Stimulated activated CD8-positive, alpha-beta memory T cell treated with anti-CD3 and anti-CD28 coated beads, Interleukin-4, amount 100 ng/mL, for 4 hours (primary cell): Measurements from ENCODE around the gene ENOPH1.

ENCODE experiments used
- DNase-seq, 2 donors: peaks; one replicate each; pipeline ENCODE4 v3.0.0-alpha.2; 2020; ENCODE audit warnings: low read depth in 2 of 2, low spot score in 1 of 2

The ENOPH1 gene

GRCh38 chr4:82425478-82425877 is 4.9 kb upstream of the ENOPH1 start:
- no peak for DNase-seq

GRCh38 chr4:82428526-82428968 is 1.8 kb upstream of the ENOPH1 start:
- DNase-seq, result no peak

DNA sequence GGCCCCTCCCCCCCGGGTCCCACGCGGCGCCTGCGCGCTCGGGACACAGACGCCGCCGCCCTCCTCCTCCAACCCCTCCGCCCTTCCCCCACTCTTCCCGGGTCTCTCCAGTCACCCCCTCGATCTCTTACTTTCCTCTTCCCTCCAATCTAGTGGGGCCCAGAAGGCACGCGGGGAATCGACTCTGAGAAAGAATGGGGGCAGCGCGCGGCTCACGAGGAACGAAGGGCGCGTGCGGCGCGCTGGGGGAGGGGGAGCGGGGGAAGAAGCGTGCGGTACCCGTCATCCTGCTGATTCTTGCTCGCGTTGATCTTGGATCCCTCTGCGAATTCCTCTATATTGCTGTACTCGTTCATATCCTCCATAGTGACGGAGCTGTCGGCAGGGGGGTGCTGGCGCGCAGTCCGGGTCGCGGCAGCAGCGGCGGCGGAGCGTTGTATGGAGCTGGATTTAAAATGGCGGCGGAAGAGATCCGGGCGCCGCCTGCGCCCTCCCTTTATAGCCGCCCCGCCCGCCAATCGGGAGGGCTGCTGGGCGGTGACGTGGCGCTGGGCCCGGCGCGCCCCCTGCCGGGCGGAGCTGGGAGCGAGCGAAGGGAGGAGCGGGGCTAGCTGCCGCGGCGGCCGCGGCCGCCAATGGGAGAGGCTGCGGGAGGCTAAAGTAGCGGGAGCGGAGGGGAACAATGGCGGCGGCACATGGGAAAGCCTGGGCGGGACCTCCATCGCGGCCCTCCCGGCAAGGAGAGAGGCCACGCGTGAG is 1.2 kb upstream of the ENOPH1 start:
- DNase-seq, result peak; percentile 77 to 84

DNA sequence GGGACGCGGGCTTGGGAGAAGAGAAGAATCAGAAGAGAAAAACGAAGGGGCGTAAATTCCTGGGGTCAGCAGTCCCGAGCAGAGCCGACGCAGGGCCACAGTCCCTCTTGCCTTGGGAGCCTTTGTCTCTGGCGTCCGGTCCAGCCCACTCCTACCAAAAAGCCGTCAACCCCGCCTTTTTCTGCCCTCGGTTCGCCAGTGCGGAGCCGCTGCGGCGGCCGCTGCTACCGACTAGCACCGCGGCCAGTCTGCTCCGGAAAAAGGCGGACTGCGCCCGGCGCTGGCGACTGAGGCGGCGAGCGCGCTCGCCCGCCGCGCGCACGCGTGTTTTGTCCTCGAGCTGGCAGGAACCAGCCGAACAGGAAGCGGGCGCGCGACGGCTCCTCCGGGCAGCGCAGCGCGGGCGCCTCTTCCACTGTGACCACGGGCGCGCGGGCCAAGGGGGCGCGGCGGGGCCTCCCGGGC is 630 bp upstream of the ENOPH1 start:
- DNase-seq, result no peak

DNA sequence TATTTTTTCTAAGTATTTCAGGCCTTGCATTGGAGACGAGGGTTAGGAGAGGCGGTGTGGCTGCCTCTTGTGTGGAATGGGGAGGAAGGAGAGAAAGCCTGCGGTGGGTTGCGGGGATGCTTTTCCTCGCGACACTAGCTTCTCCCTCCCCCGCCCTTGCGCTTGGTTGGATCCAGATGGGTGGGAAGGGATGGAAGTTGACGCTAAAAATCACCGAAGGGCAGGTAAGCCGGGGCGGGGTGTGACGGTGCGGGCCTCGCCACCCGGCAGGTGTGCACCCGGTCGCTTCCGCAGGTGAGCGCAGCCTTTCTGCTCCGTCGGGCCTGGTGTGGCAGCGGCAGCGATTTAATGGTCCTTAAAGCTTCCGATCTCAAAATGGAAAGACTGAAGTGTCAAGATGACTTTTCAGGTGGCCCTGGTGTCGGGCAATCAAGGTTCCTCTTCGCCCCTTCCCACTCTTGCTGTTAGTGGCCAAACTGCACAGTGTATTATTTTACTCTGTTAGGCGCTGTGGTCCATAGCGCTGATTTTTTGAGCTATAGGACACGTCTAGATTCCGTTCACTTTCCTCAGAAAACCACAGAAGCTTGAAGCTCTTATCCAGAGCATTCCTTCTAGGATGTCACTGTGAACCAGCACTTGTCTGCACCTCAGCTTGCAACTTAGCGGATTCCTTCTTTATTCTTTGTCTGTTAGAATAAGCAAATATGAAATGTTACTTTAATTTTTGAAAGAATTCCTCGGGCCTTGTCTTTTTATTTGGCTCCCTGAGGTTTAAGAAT is 765 bp downstream of the ENOPH1 start:
- peak; percentile 5 to 9 for DNase-seq

- no peak for DNase-seq
Measured at GRCh38 chr4:82431831-82432230, 1.4 kb downstream of the ENOPH1 start.

- DNase-seq, result no peak
Measured at GRCh38 chr4:82432596-82432995, 2.2 kb downstream of the ENOPH1 start.

DNA sequence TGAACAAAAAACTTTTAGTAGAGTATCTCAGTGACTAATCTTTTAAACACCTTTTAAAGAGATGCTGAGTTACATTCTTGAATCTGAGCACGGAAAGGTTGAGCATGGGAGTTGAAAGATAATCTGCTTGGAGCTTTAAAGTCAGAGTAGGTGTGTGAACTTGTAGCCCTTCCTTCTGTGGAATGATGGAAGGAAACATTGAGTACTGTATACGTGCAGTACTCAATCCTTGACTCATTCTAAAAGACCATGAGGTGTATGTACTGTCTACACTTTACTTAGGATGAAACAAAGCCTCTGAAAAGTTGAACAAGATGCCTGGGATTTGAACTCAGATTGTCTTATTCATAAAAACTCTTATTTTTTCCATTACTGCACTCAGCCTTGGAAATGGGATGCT is 3.4 kb downstream of the ENOPH1 start:
- DNase-seq, result no peak

GRCh38 chr4:82434949-82435348 is 4.6 kb downstream of the ENOPH1 start:
- no peak for DNase-seq

DNA sequence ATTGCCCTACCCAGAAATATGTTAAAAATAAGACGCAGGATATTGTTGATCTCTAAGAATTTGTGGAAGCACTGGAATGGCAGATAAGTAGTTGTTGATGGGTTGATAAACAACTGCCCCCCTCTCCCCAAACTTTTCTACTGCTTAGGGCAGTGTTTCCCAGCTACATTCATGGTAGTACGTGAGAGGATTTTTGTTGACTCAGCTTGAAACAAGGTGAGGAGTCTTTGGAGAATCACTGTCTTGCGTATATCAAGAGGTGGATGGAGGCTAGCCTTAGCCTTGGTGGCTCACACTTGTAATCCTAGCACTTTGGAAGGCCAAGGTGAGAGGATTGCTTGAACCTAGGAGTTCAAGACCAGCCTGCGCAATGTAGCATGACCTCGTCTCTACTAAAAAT is 5.7 kb downstream of the ENOPH1 start:
- no peak for DNase-seq

DNA sequence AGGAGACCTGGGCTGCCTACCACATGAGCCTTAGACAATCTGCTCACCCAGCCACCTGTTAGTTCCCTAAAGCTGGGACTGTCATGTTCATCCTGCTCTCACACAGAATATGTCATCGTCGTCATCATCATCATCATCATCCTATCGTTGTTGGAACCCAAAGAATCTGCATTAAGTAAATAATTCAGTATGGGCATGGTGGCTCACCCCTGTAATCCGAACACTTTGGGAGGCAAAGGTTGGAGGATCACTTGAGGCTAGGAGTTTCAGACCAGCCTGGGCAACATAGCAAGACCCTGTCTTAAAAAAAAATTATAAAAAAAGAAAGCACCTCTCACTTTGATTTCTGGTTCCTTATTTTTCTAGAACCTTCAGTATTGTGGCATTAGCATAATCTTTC is 6.4 kb downstream of the ENOPH1 start:
- DNase-seq, result no peak

DNA sequence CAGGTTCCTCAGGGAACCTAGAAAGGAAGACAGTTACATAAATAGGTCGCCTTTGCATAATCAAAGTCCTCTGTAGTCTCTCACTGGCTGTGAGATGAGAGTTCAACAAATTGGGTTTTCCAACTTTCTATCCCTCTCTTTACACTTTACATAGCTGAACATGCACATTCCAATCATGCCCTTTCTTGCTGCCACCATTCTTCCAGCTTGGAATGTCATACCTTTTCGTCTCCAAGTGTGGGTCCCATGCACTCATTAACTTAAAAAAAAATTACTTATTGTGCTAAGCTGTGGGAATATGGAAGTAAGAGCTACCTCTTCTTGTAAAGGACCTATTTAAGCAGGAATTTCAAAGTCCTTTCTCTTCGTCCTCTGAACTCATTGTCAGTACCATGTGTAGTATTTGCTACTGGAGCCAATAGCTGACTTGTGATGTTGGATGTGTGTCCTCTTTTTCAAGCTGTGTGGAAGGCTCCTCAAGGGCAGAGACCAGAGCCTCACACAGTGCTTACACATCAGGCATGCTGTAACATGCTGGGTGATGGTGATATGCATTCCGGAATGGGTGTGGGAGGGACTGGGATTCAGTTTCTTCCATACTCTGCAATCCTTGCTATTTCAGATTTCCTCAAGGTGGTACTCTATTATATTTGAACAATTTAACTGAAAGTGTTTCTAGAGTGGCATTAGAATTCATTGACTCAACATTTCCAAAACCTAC is 7.1 kb downstream of the ENOPH1 start:
- DNase-seq, result no peak

- no peak for DNase-seq
Measured at GRCh38 chr4:82439088-82439487, 8.7 kb downstream of the ENOPH1 start.

DNA sequence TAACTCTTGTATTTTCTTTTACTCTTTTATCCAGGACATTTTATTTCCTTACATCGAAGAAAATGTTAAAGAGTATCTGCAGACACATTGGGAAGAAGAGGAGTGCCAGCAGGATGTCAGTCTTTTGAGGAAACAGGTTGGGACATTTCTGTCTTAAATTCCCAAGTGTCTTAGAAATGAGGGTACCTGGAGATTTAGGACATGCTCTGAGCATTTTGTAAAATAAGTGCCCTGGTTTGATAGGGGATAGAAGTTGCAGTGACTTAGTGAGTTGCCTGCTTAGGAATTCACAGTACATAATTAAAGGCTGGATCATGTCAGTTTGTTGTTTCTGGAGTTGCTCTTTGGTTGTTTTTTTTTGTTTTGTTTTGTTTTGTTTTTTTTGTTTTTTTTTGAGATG is 17.5 kb downstream of the ENOPH1 start:
- DNase-seq, result no peak

GRCh38 chr4:82450966-82451755 is 20.8 kb downstream of the ENOPH1 start:
- no peak for DNase-seq

- DNase-seq, result no peak
Measured at GRCh38 chr4:82452026-82452425, 21.6 kb downstream of the ENOPH1 start.

GRCh38 chr4:82457266-82457665 is 26.9 kb downstream of the ENOPH1 start:
- DNase-seq, result no peak

DNA sequence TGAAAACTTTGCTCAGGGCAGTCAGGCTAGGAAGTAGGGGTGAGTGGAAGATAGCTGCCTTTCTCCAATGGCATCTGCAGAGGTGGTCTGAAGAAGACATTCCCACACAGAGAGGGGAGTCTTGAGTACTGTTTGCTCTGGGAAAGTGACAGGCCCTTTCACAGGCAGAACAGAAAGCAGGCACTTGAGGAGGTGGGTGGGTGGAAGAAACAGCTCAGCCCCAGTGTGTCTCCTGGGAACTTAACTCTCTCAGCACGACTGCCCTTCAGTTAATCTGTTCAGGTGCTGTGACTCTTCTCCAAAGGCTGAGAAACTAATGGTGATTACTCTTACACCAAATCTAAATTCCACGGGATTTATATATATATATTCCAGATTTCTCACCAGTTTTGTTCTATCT is 28.3 kb downstream of the ENOPH1 start:
- no peak for DNase-seq

DNA sequence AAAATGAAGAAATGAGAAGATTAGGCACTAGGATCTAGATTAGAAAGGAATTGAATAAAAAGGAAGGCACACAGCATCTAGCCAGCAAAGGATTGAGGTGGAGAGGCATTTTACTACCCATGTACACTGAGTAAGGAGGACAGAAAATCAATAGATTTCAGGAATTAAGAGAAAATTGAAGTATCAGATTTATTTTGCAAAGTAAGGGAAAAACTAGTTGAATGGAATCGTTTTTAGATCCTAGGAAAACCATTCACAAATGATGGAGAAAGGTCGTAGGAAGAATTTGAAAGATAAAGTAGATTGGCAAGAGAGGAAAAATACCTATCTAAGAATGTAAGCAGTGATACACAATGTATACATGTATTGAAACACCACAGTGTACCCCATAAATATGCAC is 31.3 kb downstream of the ENOPH1 start:
- DNase-seq, result no peak

DNA sequence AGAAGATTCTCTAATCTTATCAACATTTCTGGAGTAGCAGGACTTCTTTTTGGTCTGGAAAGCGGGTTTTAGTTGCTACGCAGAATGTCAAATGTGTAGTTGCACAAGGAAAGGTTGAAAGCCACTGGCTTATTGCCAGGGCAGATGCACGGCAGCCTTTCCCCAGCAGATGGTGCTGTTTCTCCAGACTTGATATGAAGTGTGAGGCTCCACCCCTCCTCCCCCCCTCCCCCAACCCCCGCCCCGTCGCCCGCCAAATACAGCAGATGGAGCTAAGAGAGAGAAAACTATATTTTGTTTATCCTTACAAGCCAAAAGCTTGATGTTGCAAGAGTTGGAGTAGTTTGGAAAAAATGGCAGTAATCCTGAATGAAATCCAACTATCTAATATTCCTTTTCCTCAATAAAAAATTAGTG is 32.0 kb downstream of the ENOPH1 start:
- DNase-seq, result peak; percentile 65 to 81

DNA sequence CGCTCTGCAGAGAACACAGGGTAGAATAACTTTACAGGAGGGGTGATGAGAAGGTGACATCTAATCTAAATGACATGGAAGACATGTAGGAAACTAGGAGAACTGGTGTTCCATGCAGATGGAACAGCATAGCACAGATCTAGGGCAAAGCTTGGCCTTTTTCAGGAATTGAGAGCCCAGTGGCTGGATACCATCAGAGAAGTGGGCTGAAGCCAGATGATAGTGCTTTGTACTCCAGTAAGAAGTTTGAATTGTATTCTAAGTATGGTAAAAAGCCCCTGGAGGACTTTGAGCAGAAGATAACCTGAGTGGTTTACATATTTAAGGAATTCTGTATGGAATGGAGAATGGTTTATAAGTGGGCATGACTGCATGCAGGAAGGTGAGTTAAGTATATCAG is 32.8 kb downstream of the ENOPH1 start:
- no peak for DNase-seq
